Measurements from ENCODE around the gene ARHGEF19.
"Not testable (repeated sequence)": the region's sequence is repeated elsewhere in the genome, so short reads cannot be mapped to it uniquely, and the experiment has no call there.

Gene ARHGEF19

DNA sequence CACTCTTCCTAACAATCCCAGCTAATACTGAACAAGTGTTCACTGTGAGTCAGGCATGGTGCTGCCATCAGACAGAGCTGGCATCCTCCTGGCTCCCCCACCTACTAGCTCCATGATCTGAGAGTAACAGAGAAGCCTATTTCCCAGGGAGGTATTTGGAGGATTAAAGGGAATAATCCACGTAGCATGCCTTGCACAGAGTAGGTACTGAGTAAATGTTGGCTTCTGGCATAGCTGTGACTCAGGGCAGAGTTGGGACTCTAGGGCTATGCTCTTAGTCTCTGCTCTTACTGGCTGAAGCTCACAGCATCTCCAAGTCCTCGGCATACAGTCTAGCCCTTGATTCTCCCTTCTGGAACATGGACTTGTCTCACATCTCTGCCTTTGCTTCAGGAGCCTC, 8.2 kb downstream of the ARHGEF19 start:
- DNase-seq (ENCODE audit: low read depth): no peak

DNA sequence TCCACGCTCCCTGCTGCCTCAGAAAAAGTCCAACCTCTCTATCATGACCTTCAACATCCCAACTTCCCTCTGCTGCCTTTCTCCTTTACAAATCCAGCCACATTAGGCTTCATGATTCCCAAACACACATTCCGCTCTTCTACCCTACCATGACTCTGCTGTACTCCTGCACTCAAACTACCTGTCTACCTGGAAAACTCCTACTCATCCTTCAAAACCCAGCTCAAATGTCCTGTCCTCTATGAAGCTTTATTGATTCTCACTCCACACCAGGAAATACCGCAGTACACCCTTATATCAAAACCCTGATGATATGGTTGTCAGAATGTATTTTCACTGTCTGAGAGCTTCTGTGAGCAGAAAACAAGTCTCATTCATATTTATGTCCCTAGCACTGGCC, 8.9 kb downstream of the ARHGEF19 start:
- no peak for DNase-seq (ENCODE audit: low read depth)

DNA sequence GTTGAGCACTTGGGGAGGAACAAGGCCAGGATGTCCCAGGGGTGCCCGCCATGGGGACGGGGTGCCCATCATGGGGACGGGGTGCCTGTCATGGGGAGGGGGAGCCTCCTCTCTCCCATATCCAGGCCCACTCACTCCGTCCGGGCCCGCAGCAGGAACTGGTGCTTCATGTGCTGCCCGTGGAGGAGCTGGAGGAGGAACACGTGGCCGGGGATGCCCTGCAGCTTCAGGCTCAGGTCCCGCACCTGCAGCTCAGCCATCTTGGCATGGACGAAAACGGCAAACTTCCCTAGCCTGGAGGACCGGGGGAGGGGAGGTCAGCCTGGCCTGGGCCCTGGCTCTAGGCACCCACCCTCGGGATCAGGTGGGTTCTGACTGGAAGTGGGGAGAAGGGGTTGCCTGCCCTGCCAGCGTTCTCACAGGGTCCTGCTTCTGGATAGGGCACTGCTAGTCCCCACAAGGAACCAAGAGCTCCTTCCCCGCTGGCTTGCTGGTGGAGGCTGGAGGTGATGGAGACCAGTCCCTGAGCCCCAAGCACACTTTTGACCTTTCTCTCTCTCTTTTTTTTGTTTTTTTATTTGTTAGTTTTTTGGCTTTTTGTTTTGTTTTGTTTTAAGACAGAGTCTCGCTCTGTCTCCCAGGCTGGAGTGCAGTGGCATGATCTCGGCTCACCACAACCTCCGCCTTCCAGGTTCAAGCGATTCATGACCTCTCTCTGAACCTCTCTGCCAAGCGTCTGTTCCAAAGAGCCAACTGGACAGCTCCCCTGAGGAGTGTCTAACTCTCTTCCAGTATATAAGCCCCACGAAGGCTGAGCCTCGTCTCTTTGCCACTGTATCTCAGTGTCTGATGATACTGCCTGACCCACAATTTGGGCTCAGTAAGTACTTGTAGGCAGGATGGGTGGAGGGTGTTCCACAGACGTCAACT, 9.9 kb downstream of the ARHGEF19 start:
- DNase-seq (ENCODE audit: low read depth): no peak

DNA sequence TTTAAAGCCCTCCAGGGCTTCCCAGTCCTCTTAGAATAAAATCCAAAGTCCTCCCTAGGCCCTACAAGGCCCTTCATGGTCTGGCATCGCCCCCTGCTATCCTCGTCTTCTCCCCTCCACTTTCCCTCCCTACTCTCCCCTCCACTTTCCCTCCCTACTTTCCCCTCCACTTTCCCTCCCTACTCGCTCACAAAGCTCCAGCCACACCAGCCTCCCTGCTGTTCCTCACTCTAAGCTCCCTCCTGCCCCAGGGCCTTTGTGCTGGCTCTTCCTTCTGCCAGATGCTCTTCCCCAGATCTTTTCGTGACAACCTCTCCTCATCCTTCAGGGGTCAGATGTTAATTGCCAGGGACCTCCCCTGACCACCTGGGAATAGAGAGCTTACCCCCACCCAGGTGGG, 12.8 kb downstream of the ARHGEF19 start:
- no peak for DNase-seq (ENCODE audit: low read depth)

DNA sequence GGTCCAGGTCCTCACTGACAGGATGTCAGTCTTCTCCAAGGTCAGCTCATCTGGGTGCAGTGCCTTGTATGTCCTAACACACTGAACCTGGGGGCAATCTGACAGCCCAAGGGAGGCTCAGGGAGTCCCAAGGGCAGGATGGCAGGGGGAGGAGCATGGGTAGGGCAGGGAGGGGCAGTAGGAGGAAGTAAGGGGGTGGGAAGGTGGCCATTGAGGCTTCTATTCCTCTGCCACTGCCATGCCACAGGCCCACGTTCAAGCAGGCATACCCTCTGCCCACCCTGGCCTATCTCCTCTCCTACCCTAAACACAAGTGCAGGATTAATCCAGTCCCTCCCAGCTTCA, 13.3 kb downstream of the ARHGEF19 start:
- no peak for DNase-seq (ENCODE audit: low read depth)

DNA sequence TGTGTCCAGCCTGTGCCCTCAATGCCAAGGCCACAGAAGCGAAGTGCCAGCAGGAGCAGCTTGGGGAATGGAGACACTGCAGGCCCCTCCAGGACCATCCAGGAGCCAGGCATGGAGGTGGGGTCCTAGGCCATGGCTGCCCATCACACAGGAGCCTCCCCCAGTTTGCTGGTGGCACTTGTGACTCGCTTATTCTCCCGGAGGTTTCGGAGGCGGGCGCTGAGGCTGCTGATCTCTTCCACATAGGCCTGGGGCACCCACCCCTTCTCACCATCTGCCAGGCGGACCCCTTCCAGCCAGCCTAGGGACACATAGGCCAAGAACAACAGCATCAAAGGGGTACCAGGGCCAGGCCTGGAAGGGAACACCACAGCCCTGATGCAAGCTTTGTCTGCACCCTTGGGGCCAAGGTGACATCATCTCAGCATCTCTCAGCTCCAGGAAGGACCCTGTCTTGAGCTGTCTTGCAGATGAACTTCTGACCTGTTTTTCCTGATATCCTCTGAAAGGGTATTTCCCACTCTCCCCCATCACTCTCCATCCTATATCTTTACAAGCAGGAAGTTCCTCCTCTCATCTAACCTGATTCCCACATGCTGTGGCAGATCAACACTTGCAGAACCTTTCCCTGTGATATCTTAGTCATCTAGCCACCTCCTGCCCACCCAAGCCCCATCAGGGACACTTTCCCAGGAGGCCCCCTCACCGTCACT, 13.9 kb downstream of the ARHGEF19 start:
- no peak for DNase-seq (ENCODE audit: low read depth)

DNA sequence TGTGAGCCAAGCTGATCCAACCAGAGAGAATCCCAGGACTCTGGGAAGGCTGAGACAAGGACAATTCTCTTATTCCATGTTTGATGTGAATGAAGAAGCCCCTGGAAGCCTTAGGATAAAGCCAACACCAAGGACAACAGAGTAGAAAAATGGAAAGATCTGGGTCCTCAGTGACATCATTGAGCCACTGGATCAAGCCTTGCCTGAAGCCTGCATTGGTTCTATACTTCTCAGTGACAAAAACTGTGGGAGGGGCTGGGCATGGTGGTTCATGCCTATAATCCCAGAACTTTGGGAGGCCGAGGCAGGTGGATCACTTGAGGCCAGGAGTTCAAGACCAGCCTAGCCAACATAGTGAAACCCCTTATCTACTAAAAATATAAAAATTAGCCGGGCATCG, 15.6 kb downstream of the ARHGEF19 start:
- no peak for DNase-seq (ENCODE audit: low read depth)

DNA sequence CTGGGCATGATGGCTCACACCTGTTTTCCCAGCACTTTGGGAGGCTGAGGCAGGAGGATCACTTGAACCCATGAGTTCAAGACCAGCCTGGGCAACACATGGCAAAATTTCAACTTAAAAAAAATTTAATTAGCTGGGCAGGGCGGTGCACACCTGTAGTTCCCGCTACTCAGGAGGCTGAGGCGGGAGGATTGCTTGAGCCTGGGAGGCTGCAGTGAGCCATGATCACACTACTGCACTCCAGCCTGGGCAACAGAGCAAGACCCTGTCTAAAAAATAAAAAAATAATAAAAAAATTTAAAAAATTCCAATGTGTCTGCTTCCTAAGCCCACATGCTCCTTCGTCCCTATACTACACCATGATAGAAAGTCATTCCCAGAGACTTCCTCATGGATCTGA, 16.3 kb downstream of the ARHGEF19 start:
- DNase-seq (ENCODE audit: low read depth): not testable (repeated sequence)

DNA sequence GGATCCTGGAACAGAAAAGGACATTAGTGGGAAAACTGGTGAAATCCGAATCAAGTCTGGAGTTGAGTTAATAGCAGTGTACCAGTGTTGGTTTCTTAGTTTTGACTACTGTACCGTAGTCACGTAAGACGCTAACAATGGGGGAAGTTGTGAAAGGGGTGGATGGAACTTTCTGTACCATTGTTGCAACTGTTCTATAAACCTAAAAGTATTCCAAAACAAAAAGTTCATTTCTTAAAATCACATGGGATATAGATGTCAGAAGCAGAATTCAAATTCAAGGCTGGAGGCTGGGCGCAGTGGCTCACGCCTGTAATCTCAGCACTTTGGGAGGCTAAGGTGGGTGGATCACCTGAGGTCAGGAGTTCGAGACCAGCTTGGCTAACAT, 16.9 kb downstream of the ARHGEF19 start:
- no peak for DNase-seq (ENCODE audit: low read depth)

DNA sequence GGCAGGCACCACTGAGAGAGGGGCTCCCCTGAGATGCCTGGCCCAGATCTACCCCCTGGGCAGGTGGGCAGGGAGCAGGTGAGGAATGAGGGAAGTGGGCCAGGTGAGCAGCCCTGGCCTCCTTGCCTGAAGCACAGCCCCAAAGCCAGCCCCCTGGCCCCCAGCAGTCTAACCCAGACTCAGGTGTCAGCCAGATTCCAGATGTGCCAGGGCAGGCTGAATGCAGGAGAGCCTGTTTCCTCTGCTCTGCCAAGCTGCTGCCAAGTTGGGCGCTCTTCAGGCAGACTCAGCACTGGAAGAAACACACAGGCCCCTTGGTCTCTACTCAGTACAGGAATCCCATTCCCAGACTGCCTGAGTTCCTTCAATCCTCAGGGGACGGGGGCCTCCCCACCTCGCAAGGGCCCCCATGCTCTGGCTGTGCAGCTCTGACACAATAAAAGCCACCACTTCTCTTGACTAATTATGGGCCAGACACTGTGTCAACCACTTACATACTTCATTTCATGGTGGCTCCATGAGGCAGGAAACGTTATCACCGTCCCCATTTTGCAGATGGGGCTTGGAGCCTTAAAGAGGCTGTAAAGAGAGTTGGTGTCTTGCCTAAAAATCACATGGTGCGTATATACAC, 20.4 kb downstream of the ARHGEF19 start:
- no peak for DNase-seq (ENCODE audit: low read depth)

DNA sequence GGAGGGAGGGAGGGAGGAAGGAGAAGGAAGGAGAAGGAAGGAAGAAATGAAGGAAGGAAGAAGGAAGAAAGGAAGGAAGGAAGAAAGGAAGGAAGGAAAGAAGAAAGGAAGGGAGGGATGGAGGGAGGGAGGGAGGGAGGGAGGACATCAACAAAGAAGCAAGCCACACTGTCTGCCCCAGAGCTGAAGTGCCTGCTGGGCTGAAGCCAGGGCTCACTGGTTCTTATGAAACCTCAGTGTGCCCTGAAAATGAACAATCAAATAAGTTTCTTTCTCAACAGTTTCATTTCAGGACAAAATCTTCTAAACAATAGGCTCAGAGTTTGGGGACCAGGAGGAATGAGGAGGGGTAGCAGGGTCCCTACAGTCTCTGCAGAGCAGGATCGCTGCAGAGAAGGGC, 21.1 kb downstream of the ARHGEF19 start:
- no peak for DNase-seq (ENCODE audit: low read depth)

DNA sequence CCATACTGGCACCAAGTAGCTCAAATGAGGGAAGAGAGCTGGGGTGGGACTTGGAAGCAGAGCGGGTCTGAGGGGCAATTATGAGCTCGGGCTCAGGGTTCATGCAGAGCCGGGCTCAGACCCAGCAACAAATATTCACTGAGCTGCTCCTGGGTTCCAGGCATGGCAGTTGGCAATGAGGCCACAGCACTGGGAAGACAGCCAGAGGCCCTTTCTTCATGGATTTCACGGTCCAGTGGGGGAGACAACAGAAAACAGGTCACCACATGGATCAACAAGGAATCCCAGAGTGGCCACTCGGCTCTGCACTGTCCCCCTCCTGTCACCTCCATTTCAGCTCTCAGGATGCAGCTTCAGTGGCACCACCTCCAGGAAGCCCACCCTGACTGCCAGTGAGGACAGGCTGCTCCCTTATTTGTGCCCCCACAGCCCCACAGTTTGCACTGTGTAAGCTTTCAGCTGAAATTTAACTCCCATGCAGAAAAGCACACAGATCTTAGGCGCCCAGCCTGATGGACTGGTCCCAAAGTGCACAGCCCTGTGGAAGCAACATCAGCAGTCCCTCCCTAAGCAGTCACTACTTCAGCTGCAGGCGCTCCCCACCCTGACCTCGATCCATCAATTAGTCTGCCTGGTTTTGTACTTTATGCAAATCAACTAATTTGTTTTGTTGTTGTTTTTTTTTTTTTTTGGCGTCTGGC, 22.4 kb downstream of the ARHGEF19 start:
- no peak for DNase-seq (ENCODE audit: low read depth)

DNA sequence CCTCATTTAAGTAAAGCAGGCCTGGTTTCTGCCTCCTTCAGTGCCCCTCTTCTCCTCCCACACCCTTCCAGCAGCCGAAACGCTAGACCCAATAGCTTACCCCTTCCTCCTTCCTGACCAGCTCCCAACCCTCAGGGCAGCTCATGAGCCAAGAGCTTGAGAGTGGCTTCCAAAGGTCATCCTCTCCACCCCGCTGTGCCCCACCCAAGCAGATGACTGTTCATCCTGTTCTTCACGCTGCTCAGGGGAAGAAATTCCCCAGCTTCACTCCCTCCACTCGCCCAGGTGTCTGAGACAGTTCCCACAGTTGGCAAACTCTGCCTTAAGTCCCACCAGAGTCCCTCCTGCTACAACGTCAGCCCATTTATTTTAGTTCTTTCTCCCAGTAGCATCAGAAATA, 23.4 kb downstream of the ARHGEF19 start:
- no peak for DNase-seq (ENCODE audit: low read depth)

DNA sequence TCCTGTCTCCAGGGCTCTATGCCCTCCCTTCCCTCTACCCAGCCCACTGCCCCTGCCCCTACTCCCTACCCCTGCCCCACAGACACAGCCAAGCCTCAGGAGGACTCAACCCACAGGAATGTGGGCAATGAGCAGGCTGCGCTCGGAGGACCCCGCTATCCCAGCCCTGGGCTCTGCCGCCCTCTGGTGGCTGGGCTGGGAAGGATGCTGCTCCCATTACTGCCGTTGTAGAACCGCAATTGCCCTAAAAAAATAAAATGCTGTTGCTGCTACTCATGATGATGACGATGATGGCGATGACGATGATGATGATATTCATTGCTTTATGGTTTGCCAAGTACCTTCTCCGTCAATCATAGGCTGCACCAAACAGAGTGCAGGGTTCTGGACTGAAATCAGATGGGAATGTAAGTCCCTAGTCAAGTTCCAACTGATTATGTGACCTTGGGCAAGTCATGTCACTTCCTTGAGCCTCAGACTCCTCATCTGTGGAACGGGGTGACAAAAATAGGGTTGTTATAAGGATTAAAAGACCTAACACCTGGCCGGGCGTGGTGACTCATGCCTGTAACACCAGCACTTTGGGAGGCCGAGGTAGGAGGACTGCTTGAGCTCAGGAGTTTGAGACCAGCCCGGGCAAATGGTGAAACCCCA, 24.6 kb downstream of the ARHGEF19 start:
- peak; percentile 61 for DNase-seq (ENCODE audit: low read depth)

DNA sequence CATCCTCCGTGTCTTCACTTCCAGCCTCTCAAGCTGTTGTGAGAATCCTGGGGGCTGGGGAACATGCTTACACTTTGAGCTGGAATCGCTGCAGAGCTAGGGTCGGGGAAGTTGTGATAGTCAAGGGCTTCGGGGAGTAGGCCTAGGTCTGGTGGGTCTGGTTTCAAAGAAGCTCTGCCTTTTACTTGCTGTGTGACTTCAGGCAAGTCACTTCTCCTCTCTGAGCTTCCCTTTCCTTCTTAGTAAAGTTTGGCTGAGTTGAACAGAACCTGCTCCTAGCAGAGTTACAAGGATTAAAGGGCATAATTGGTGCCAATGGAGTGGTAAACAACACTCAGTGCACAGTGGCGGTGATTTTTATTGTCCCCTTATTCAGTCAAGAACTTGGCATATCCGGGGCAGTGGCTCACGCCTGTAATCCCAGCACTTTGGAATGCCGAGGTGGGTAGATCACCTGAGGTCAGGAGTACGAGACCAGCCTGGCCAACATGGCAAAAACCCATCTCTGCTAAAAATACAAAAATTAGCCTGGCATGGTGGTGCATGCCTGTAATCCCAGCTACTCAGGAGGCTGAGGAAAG, 25.7 kb downstream of the ARHGEF19 start:
- no peak for DNase-seq (ENCODE audit: low read depth)

DNA sequence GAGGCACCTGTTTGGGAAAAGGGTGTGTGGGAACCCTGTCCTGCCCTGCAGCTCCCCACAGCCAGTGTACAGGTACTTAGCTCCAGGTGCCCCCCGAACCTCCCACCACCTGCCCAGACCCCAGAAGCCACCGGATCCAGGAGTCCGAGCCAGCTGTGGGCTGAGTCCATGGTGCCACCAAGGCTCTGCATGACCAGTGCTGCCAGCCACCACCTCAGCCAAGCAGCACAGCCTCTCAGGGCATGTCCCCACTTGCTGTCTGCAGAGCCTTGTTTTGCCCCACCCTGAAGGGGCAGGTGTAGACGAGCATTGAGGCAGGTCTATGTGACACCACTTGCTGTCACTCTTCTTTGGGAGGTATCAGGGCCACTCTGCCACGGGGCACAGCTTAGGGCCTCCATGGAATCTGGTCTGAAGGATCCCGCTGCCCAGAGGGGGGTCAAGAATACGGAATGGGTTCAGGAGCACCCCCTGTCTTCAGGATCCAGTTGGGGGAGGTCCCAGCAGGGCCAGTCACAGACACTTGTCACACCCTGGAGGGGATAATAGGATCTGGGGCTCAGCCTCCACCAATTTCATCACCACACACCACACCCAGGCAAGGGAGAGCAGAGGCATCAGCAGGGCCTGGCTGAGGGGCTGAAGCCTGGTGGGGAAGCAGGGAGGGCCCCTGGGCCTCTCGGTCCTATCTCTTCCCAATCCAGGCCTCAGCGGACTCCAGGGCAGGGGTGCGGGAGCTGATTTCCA, 27.7 kb downstream of the ARHGEF19 start:
- no peak for DNase-seq (ENCODE audit: low read depth)

DNA sequence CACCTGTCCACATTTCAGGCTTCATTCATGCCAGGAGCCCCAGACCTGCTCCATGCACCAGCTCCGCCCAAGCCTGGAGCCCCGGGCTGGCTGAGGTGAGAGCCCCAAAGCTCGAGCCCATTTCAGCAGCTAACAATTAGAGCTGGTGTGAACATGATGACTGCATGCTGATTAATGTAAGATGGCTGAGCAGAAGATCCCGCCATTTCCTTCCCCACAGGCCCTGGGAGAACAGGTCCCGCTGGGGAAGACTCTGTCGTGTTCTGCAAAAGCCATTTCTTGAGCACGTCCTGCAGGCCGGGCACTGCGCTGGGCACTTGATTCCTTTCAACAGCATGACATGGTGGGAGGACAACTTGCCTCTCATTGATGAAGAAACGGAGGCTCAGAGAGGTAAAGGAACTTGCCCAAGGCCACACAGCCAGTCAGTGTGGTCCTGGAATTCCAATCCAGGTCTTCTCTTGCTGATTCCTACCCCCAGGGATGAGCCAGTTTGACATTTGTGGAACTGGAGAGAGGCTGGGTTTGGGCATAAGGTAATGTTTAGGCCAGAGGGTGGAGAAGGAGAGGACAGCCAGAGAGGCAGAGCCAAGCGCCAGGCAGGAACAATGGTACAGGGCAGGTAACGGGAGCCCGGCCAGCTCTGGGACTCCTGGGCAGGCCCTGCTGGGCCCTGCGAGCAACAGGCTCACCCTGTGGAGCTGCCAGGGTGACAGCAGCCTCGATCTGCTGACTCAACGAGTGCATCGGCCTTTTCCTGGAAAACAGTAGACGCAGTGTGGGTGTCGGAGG, 28.5 kb downstream of the ARHGEF19 start:
- DNase-seq (ENCODE audit: low read depth): no peak

DNA sequence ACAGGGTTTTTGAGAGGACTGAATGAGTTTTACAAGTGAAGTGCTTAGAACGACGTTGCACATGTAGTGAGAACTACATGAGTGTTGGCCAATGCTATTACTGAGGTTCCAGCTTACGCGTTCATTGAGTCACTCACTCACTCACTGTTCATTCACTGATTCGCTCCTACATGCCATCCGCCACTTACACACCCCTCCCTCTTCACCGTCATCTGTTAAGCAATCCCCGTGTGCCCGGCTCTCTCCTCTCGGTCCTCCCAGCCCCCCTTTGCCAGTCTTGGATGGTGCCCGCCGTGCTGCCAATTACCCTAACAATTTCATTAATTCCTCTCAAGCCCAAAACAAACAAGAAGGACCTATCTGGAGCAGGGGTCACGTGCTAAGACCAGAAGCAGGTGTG, 29.3 kb downstream of the ARHGEF19 start:
- DNase-seq (ENCODE audit: low read depth): no peak

DNA sequence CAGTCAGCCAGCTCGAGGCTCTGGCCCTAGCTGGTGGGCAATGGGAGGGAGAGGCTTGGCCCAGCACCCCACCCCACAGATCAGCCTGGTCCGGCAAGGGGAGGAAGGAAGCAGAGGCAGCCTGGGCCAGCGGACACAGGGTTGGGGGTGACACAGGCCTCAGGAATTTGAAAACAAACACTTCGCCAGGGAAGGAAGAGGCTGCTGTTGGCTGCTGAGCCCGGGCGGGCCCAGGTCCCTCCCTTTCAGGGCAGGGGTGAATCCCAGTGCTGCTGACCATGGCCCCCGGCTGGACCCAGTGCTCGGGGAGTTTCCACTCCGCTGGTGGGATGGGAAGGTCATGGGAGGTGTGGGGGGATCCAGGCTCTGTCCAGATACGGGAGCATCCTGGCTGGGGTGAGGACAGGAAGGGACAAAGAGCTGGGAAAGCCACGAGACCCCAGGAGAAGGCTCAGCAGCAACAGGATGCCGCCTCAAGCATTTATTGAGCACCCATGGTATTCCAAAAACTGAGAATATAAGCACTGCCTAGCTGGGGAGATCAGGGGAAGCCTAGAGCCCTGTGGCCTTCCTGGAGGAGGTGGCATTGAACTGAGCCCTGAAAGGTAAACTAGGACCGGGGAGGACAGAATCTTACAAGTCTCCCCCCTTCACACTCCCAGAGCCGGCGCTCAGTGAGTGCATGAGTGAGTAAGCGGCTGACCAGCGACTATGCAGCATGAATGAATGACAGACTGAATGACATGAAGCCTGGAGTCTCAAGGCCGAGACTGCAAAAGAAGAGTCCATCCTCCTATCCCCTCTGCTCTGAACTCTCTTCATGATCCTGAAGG, 30.3 kb downstream of the ARHGEF19 start:
- DNase-seq (ENCODE audit: low read depth): no peak
